Testis (tissue), 3 donors: Measurements from ENCODE around the gene ANKRD12. TPM values are rescaled to one million over a fixed set of nuclear protein-coding genes. Genes with fewer than 3 reads are reported as not detected.

Experiments
- DNase-seq: peaks from one replicate; pipeline ENCODE4 v3.0.0-alpha.2; 2019
- H3K27ac ChIP-seq, 2 donors: fragments of 200-600 bp; sonication (generic); one replicate each; pipeline ENCODE4 v1.5.1; 2019
- H3K27me3 ChIP-seq: fragments of 200-600 bp; sonication (generic); one replicate; pipeline ENCODE4 v1.5.1; 2019
- H3K36me3 ChIP-seq: fragments of 200-600 bp; sonication (generic); one replicate; pipeline ENCODE4 v1.5.1; 2017; ENCODE audit warnings: low read depth; ENCODE audit errors: missing control alignments
- H3K4me1 ChIP-seq: fragments of 200-600 bp; sonication (generic); one replicate; pipeline ENCODE4 v1.5.1; 2019
- H3K4me3 ChIP-seq, 2 donors: fragments of 200-600 bp; sonication (generic); one replicate each; pipeline ENCODE4 v1.5.1; 2017 to 2019
- H3K9me3 ChIP-seq: fragments of 200-600 bp; sonication (generic); one replicate; pipeline ENCODE4 v1.5.1; 2017
- CTCF ChIP-seq, 3 experiments: fragments of 450-650 bp in 2 of 3; fragments of 200-600 bp in 1 of 3; sonication (generic) in 1 of 3; IDR thresholded peaks; one replicate each; pipeline ENCODE4 v1.5.1; 2016 to 2019; ENCODE audit warnings: antibody characterized with exemption in 3 of 3, mild to moderate bottlenecking in 2 of 3, moderate library complexity in 1 of 3
- POLR2A ChIP-seq: fragments of 450-650 bp; IDR thresholded peaks from one replicate; pipeline ENCODE4 v1.6.1; 2017; ENCODE audit warnings: antibody characterized with exemption, mild to moderate bottlenecking, moderate library complexity
- WGBS, 2 donors: methylation state at CpG; one replicate each; pipeline ENCODE4 v1.1.5; 2018; 5-methylcytosine and 5-hydroxymethylcytosine counted together
- intact Hi-C: fragments of 100-400 bp; cut with DNase I; formaldehyde crosslinking; loops from one replicate; pipeline ENCODE4 v1.15.1; 2023; ENCODE audit warnings: low total_unique reads
- polyA plus RNA-seq: library from polyadenylated mRNA; stranded (reverse); fragments of 350-450 nt; fragmentation: Illumina TruSeq; extraction: RNeasy Lipid Tissue Mini Kit (QIAGEN cat#74804); gene quantifications from one replicate; pipeline ENCODE4 v1.2.3, GENCODE V29; 2014; ENCODE audit warnings: low read depth, low replicate concordance; ENCODE audit not compliant: insufficient read depth
- total RNA-seq, 2 donors: library from RNA; depleted of rRNA; stranded (reverse); fragments of >200 nt; gene quantifications; one replicate each; pipeline ENCODE4 v1.2.3, GENCODE V29; 2016

ANKRD12 gene
- total and polyA plus RNA-seq, 3 donors from 2014 or later, result 4.5 to 59.7 (median 58.5) TPM

GRCh38 chr18:9239720-9240119, 103.1 kb downstream of the ANKRD12 start:
- Histone ChIP-seq H3K27me3 (no peaks in the 10 kb centered on the region), H3K27ac (no peak overlapping the region), H3K9me3 (no peaks in the 10 kb centered on the region), H3K36me3 (no peaks in the 10 kb centered on the region), H3K4me3 (no peak overlapping the region), H3K4me1 (no peaks in the 10 kb centered on the region)
- DNase-seq, result no peak
- WGBS, 2 donors, result 74 to 75% methylated on average over 1 of the region's 1 CpG
- TF ChIP-seq CTCF (IDR thresholded peaks at IDR 0.05) (no peak), POLR2A (no peak)
- intact Hi-C loops, result no loop called here

- DNase-seq, result no peak
- TF ChIP-seq POLR2A (no peak), CTCF (IDR thresholded peaks at IDR 0.05) (no peak)
- Histone ChIP-seq H3K27me3 (no peaks in the 10 kb centered on the region), H3K36me3 (no peaks in the 10 kb centered on the region), H3K4me1 (no peaks in the 10 kb centered on the region), H3K4me3 (no peak overlapping the region), H3K27ac (no peak overlapping the region), H3K9me3 (no peaks in the 10 kb centered on the region)
- 89 to 97% methylated on average over 4 of the region's 4 CpGs for WGBS, 2 donors
- intact Hi-C loops, result no loop called here
Observed at GRCh38 chr18:9240270-9240669, 103.7 kb downstream of the ANKRD12 start.

- intact Hi-C loops, result no loop called here
- Histone ChIP-seq H3K27me3 (no peaks in the 10 kb centered on the region), H3K36me3 (no peaks in the 10 kb centered on the region), H3K4me3 (no peak overlapping the region), H3K4me1 (no peaks in the 10 kb centered on the region), H3K27ac (no peak overlapping the region), H3K9me3 (no peaks in the 10 kb centered on the region)
- TF ChIP-seq CTCF (IDR thresholded peaks at IDR 0.05), result no peak
- no peak for DNase-seq
Observed at GRCh38 chr18:9243029-9243428, 106.4 kb downstream of the ANKRD12 start.

GRCh38 chr18:9244376-9244775, 107.8 kb downstream of the ANKRD12 start:
- no peak for TF ChIP-seq POLR2A
- no peak for TF ChIP-seq CTCF (IDR thresholded peaks at IDR 0.05)
- Histone ChIP-seq H3K27me3 (no peaks in the 10 kb centered on the region), H3K36me3 (no peaks in the 10 kb centered on the region), H3K4me3 (no peak overlapping the region), H3K4me1 (no peaks in the 10 kb centered on the region), H3K27ac (no peak overlapping the region), H3K9me3 (no peaks in the 10 kb centered on the region)
- DNase-seq, result no peak
- WGBS, 2 donors, result 96 to 98% methylated on average over 3 of the region's 3 CpGs
- intact Hi-C loops, result no loop called here

- H3K4me3 ChIP-seq, result no peak overlapping the region
- intact Hi-C loops, result no loop called here
- no peaks in the 10 kb centered on the region for H3K9me3 ChIP-seq
- H3K36me3 ChIP-seq, result no peaks in the 10 kb centered on the region
- DNase-seq, result no peak
- H3K4me1 ChIP-seq, result no peaks in the 10 kb centered on the region
- H3K27me3 ChIP-seq, result no peaks in the 10 kb centered on the region
- TF ChIP-seq CTCF (IDR thresholded peaks at IDR 0.05) (no peak), POLR2A (no peak)
- WGBS, 2 donors, result 97 to 98% methylated on average over 4 of the region's 4 CpGs
- H3K27ac ChIP-seq, result no peak overlapping the region
Observed at GRCh38 chr18:9248661-9249060, 112.1 kb downstream of the ANKRD12 start.
